Transverse colon (tissue), 4 donors: Measurements from ENCODE around the gene SHMT2. TPM values are rescaled to one million over a fixed set of nuclear protein-coding genes. Genes with fewer than 3 reads are reported as not detected.

ENCODE experiments used
- DNase-seq: peaks from one replicate; pipeline ENCODE4 v3.0.0-alpha.2; 2019
- H3K27ac ChIP-seq, 4 donors: fragments of 200-600 bp; sonication (generic); 2 replicates each; pipeline ENCODE4 v1.5.1; 2016 to 2018; ENCODE audit warnings: inconsistent platforms in 4 of 4
- H3K27me3 ChIP-seq: fragments of 200-600 bp; sonication (generic); 2 replicates; pipeline ENCODE4 v1.5.1; 2017; ENCODE audit warnings: inconsistent platforms
- H3K36me3 ChIP-seq, 4 donors: fragments of 200-600 bp; sonication (generic); 2 replicates each; pipeline ENCODE4 v1.5.1; 2017 to 2019; ENCODE audit warnings: inconsistent platforms in 4 of 4
- H3K4me1 ChIP-seq, 4 donors: fragments of 200-600 bp; sonication (generic); 2 replicates each; pipeline ENCODE4 v1.5.1; 2017 to 2020; ENCODE audit warnings: inconsistent platforms in 4 of 4
- H3K4me3 ChIP-seq, 4 donors: fragments of 200-600 bp; sonication (generic); 1 replicate in 1 of 4; 2 replicates in 3 of 4; pipeline versions ENCODE4 v1.5.1 to v1.6.1; 2017 to 2019; ENCODE audit warnings: inconsistent platforms in 4 of 4
- H3K9me3 ChIP-seq, 2 donors: fragments of 200-600 bp; sonication (generic); 2 replicates each; pipeline ENCODE4 v1.5.1; 2017 to 2019; ENCODE audit warnings: inconsistent platforms in 2 of 2
- CTCF ChIP-seq, 5 experiments: fragments of 200-600 bp in 3 of 5; fragments of 450-650 bp in 2 of 5; sonication (generic) in 3 of 5; IDR thresholded peaks; 1 replicate in 2 of 5; 2 replicates in 3 of 5; pipeline ENCODE4 v1.5.1; 2016 to 2017; ENCODE audit warnings: antibody characterized with exemption in 5 of 5, inconsistent platforms in 3 of 5, mild to moderate bottlenecking in 2 of 5, moderate library complexity in 1 of 5
- EP300 ChIP-seq: sonication (generic); formaldehyde crosslinking; IDR thresholded peaks from one replicate; pipeline ENCODE4 v1.6.1; 2017; ENCODE audit warnings: antibody characterized with exemption, low read depth
- POLR2A ChIP-seq: fragments of 450-650 bp; IDR thresholded peaks from one replicate; pipeline ENCODE4 v1.6.1; 2016; ENCODE audit warnings: antibody characterized with exemption, mild to moderate bottlenecking, moderate library complexity
- POLR2AphosphoS5 ChIP-seq, 3 donors: sonication (generic); formaldehyde crosslinking; IDR thresholded peaks; one replicate each; pipeline ENCODE4 v1.6.1; 2016; ENCODE audit warnings: antibody characterized with exemption in 3 of 3
- WGBS, 2 donors: methylation state at CpG; one replicate each; pipeline ENCODE4 v1.1.5; 2018; ENCODE audit warnings: low coverage in 1 of 2; 5-methylcytosine and 5-hydroxymethylcytosine counted together
- in situ Hi-C, 4 donors: fragments of 200-750 bp; cut with MboI; loops; one replicate each; pipeline versions ENCODE4 v1.15.0 to v1.15.1; 2017; ENCODE audit warnings: low sequenced_read_pairs in 3 of 4, low pct_ligation_motif_present in 1 of 4, low pct_unique_long_range_greater_than_20kb in 1 of 4
- intact Hi-C: fragments of 100-400 bp; cut with DNase I; formaldehyde crosslinking; loops from one replicate; pipeline ENCODE4 v1.15.1; 2023; ENCODE audit warnings: low total_unique reads
- total RNA-seq, 4 donors: library from RNA; depleted of rRNA; stranded (reverse); fragments of >200 nt; gene quantifications; one replicate each; pipeline ENCODE4 v1.1.0, GENCODE V29; 2016

Gene SHMT2
- total RNA-seq, 4 donors from 2014 or later, result 29.2 to 104 (median 33.4) TPM

GRCh38 chr12:57196439-57196838 is 33.1 kb upstream of the SHMT2 start:
- H3K27me3 ChIP-seq, result no peaks in the 10 kb centered on the region
- no peak for TF ChIP-seq POLR2A
- in situ Hi-C loops, result loop anchor here in 1 of 4 donors (25.0 kb wide), 1 partner anchor 434 kb away; the partner anchor contains the start of genes HSD17B6 and PRIM1
- H3K4me1 ChIP-seq, result no peaks in the 10 kb centered on the region
- intact Hi-C loops, result no loop called here
- no peak overlapping the region for H3K4me3 ChIP-seq
- H3K27ac ChIP-seq, result no peak overlapping the region
- peaks cover 0 to 57% (median 12%) of the 10 kb centered on the region in 4 donors for H3K36me3 ChIP-seq
- DNase-seq, result no peak
- H3K9me3 ChIP-seq, result no peaks in the 10 kb centered on the region
- 73% methylated on average over 4 of the region's 4 CpGs; no CpG with 5 or more reads in 1 of the 2 donors for WGBS, 2 donors

- peaks cover 0 to 61% (median 12%) of the 10 kb centered on the region in 4 donors for H3K36me3 ChIP-seq
- TF ChIP-seq POLR2AphosphoS5 (IDR thresholded peaks at IDR 0.05) (no peak), EP300 (no peak), POLR2A (no peak), CTCF (IDR thresholded peaks at IDR 0.05) (no peak)
- DNase-seq, result no peak
These were observed 32.6 kb upstream of the SHMT2 start for GRCh38 chr12:57196956-57197355.

GRCh38 chr12:57198329-57198728 is 31.2 kb upstream of the SHMT2 start:
- H3K36me3 ChIP-seq, result peaks cover 0 to 65% (median 13%) of the 10 kb centered on the region in 4 donors
- in situ Hi-C loops (loop anchor here in 1 of 4 donors (25.0 kb wide), 1 partner anchor 436 kb away; the partner anchor contains the start of genes HSD17B6 and PRIM1), intact Hi-C loops (no loop called here)
- no peaks in the 10 kb centered on the region for H3K4me1 ChIP-seq
- H3K27ac ChIP-seq, result no peak overlapping the region
- no peak for TF ChIP-seq POLR2A
- no peak for TF ChIP-seq EP300
- TF ChIP-seq POLR2AphosphoS5 (IDR thresholded peaks at IDR 0.05), result no peak
- TF ChIP-seq CTCF (IDR thresholded peaks at IDR 0.05), result no peak
- WGBS, 2 donors, result 90 to 100% methylated on average over 4 to 17 of the region's 17 CpGs
- no peak for DNase-seq
- H3K4me3 ChIP-seq, result no peak overlapping the region
- no peaks in the 10 kb centered on the region for H3K9me3 ChIP-seq
- no peaks in the 10 kb centered on the region for H3K27me3 ChIP-seq

More at GRCh38 chr12:57196956-57197355, 32.6 kb upstream of the SHMT2 start:
- no peaks in the 10 kb centered on the region for H3K4me1 ChIP-seq
- H3K4me3 ChIP-seq, result no peak overlapping the region
- WGBS, 2 donors, result 86% methylated on average over 21 of the region's 22 CpGs; no CpG with 5 or more reads in 1 of the 2 donors
- H3K9me3 ChIP-seq, result no peaks in the 10 kb centered on the region
- H3K27ac ChIP-seq, result no peak overlapping the region
- intact Hi-C loops (no loop called here), in situ Hi-C loops (loop anchor here in 1 of 4 donors (25.0 kb wide), 1 partner anchor 435 kb away; the partner anchor contains the start of genes HSD17B6 and PRIM1)
- H3K27me3 ChIP-seq, result no peaks in the 10 kb centered on the region

GRCh38 chr12:57199191-57199590 is 30.3 kb upstream of the SHMT2 start:
- 91% methylated on average over 14 of the region's 15 CpGs; no CpG with 5 or more reads in 1 of the 2 donors for WGBS, 2 donors
- in situ Hi-C loops, result loop anchor here in 1 of 4 donors (25.0 kb wide), 1 partner anchor 437 kb away; the partner anchor contains the start of genes HSD17B6 and PRIM1
- TF ChIP-seq EP300 (no peak), CTCF (IDR thresholded peaks at IDR 0.05) (no peak), POLR2A (no peak), POLR2AphosphoS5 (IDR thresholded peaks at IDR 0.05) (no peak)
- no peaks in the 10 kb centered on the region for H3K27me3 ChIP-seq
- H3K9me3 ChIP-seq, result no peaks in the 10 kb centered on the region
- H3K4me3 ChIP-seq, result no peak overlapping the region
- no peak overlapping the region for H3K27ac ChIP-seq
- intact Hi-C loops, result no loop called here
- no peak for DNase-seq
- no peaks in the 10 kb centered on the region for H3K4me1 ChIP-seq
- peaks cover 0 to 66% (median 11%) of the 10 kb centered on the region in 4 donors for H3K36me3 ChIP-seq
